Activated T-helper 17 cell treated with anti-CD3 and anti-CD28 coated beads, Interleukin-2, amount 50 U/mL, for 72 hours (primary cell): ENCODE data around the gene TPD52L1. TPM values are rescaled to one million over a fixed set of nuclear protein-coding genes. Genes with fewer than 3 reads are reported as not detected.
"Not testable (repeated sequence)": the region's sequence is repeated elsewhere in the genome, so short reads cannot be mapped to it uniquely, and the experiment has no call there.

ENCODE experiments used
- ATAC-seq: fragments of 150-1000 bp; cut with Tn5 transposase; replicated peaks from 2 replicates; pipeline ENCODE4 v1.10.0; 2021; ENCODE audit warnings: mild to moderate bottlenecking, moderate library complexity
- H3K27ac Mint-ChIP-seq: one replicate; pipeline ENCODE4 v1.8.0; 2022; ENCODE audit warnings: mixed read lengths
- H3K27me3 Mint-ChIP-seq: one replicate; pipeline ENCODE4 v1.8.0; 2022; ENCODE audit warnings: mixed read lengths
- H3K36me3 Mint-ChIP-seq: one replicate; pipeline ENCODE4 v1.8.0; 2022; ENCODE audit warnings: low read depth, mild to moderate bottlenecking, mixed read lengths
- H3K4me1 Mint-ChIP-seq: one replicate; pipeline ENCODE4 v1.8.0; 2022; ENCODE audit warnings: mixed read lengths
- H3K4me3 Mint-ChIP-seq: one replicate; pipeline ENCODE4 v1.8.0; 2022; ENCODE audit warnings: mild to moderate bottlenecking, mixed read lengths
- H3K9me3 Mint-ChIP-seq: one replicate; pipeline ENCODE4 v1.8.0; 2022; ENCODE audit warnings: mixed read lengths
- total RNA-seq, 2 donors: library from RNA; stranded (reverse); gene quantifications; one replicate each; pipeline ENCODE4 v1.2.3, GENCODE V29; 2022

Gene TPD52L1
- total RNA-seq, 2 donors from 2014 or later, result 0.58 to 1.1 TPM

DNA sequence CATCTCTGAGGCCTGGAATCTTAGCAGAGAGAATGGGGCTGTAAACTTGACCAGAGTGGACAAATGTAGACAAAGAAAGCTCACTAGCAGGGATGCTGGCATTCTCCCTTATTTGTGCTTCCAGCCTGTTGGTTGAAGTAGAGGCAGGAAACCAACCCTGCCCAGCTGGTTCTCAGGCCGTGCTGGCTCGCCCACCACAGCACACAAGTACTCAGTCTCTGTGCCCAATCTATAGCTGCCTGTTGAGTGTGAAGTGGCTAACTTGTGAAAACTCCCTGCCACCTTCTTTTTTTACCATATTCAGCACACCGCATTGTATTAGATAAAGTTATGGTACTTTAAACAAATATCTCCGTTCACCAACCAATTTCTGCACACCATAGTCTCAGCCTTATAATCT lies 110.9 kb downstream of the TPD52L1 start:
- Mint-ChIP-seq H3K4me3 (no peak overlapping the region), H3K4me1 (no peaks in the 10 kb centered on the region), H3K9me3 (no peaks in the 10 kb centered on the region)

DNA sequence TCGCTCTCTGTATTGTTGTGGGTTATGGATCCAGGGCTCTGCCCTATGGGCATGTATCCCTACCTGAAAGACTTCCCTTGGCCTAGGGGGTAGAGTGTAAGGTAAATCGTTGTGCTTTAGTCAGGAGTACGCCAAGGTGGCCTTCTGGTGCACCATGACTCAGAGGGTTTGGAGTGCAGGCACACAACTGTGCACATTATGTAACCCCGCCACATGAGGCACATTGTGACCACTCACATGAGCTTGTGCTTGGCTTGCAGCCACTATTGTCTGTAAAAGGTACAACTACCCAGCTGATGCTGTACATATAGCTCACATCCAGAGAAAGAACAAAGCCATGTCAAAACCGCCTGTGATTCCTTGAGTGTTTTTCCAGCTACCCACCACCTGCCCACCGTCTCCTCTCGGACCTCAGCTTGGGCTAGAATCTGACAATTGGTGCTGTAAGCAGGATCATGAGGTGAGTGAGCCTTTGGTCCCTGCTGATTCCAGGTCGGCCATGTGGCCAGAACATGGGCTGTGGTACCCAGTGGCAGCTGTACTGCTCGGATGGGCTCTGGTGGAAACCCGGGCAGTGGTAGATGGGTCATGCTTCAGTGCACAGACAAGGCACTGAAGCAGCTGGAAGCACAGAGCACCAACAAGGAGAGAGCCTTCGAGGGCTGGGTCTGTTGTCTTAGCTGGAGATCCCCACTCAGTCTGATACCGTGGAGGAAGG lies 114.4 kb downstream of the TPD52L1 start:
- no peaks in the 10 kb centered on the region for H3K4me1 Mint-ChIP-seq
- no peak overlapping the region for H3K27ac Mint-ChIP-seq
- no peaks in the 10 kb centered on the region for H3K27me3 Mint-ChIP-seq
- H3K9me3 Mint-ChIP-seq, result no peaks in the 10 kb centered on the region
- no peak for ATAC-seq
- H3K36me3 Mint-ChIP-seq, result peaks cover 3% of the 10 kb centered on the region
- H3K4me3 Mint-ChIP-seq, result no peak overlapping the region

More for the DNA sequence above, 110.9 kb downstream of the TPD52L1 start:
- ATAC-seq, result no peak
- Mint-ChIP-seq H3K36me3 (no peaks in the 10 kb centered on the region), H3K27me3 (no peaks in the 10 kb centered on the region), H3K27ac (no peak overlapping the region)

DNA sequence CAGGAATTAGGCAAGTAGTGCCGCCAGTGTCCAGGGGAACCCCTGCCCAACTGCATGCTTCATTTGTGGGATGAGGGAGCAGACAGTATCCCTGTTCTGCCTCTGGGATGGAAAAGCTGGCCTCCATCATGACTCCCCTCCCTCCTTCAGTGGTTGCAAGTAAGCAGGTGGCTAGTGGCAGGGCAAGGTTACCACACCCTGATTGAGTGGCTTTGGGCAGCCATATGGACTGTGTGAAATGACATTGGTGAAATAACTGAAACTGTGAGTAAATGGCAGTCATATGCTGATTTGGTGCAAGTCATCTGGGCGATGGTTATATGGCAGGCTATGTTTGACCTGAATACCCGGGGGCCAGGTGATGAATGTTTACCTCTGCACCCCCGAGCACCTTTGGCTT lies 115.2 kb downstream of the TPD52L1 start:
- H3K9me3 Mint-ChIP-seq, result no peaks in the 10 kb centered on the region
- peak; percentile 21 for ATAC-seq
- peaks cover 11% of the 10 kb centered on the region for H3K36me3 Mint-ChIP-seq
- H3K4me3 Mint-ChIP-seq, result no peak overlapping the region
- no peak overlapping the region for H3K27ac Mint-ChIP-seq
- no peaks in the 10 kb centered on the region for H3K27me3 Mint-ChIP-seq
- no peaks in the 10 kb centered on the region for H3K4me1 Mint-ChIP-seq

DNA sequence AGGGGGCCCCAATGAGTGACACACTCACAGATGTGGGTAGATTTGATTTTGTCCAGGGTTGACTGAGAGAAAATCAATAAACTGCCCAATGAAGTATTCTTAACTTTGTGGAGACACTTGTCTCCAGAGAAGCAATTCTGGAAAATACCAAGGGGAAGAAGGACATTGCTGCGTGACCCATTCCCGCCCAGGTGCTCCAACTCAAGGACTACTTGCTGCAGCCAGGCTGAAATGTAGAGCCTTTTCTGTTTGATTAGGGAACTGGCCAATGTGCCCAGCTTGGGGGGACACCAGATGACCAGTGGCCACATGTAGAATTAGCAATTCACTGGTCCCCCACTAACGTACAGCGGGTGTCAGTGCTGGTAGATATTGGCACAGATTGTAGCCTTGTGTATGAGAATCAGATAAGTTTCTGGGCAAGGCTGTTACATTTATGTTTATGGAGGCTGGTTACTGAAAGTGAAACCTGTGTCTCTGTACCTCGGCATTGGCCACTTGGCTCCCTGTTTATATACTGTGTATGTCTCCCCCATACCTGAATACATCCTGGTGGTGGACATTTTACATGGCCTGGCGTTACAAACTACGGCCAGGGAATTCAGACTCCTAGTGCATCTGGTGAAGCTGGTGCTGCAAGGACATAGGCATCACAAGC lies 115.9 kb downstream of the TPD52L1 start:
- ATAC-seq, result no peak
- Mint-ChIP-seq H3K4me1 (no peaks in the 10 kb centered on the region), H3K4me3 (no peak overlapping the region), H3K9me3 (no peaks in the 10 kb centered on the region), H3K27me3 (no peaks in the 10 kb centered on the region), H3K27ac (no peak overlapping the region), H3K36me3 (peaks cover 18% of the 10 kb centered on the region)

DNA sequence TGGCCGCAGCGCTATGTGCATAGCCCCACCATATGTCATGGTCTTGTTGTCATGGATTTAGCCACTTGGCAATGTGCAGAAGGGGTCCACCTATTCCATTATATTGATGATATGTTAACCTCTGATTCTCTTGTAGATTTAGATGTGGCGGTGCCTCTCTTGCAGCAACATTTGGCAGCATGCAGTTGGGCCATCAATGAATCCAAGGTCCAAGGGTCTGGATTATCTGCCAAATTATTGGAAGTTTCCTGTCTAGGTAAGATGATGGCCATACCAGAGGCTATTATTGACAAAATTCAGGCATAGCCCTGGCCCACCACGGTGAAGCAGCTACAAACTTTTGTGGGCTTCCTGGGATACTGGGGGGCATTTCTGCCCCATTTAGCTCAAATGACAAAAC lies 116.8 kb downstream of the TPD52L1 start:
- Mint-ChIP-seq H3K36me3 (peaks cover 27% of the 10 kb centered on the region), H3K9me3 (no peaks in the 10 kb centered on the region), H3K27ac (no peak overlapping the region), H3K4me1 (no peaks in the 10 kb centered on the region), H3K4me3 (no peak overlapping the region), H3K27me3 (no peaks in the 10 kb centered on the region)
- ATAC-seq, result no peak

DNA sequence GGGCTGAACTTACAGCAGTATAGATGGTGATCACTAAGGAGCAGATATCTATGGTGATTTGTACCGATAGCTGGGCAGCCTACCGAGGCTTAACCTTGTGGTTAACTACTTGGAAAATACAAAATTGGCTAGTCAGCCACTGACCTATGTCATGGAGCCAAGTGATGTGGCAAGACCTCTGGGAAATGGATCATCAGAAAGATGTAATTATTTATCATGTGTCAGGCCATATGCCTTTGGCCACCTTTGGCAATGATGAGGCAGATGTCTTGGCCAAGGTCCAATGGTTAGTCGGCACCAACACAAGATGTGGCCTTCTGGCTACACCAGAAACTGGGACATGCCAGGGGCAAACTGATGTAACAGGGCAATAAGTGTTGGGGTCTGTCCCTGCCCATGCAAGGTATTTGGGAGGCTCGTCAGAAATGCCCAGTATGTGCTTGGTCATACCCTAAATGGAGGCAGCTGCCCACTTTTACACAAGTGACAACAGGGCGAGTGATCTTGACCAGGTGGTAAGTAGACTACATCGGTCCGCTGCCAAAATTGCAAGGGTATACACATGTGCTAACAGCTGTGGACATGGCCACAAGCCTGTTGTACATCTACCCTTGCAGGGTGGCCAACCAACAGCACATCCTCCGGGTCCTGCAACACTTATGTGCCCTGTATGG lies 118.0 kb downstream of the TPD52L1 start:
- Mint-ChIP-seq H3K36me3 (peaks cover 40% of the 10 kb centered on the region), H3K9me3 (no peaks in the 10 kb centered on the region), H3K4me1 (no peaks in the 10 kb centered on the region), H3K27me3 (no peaks in the 10 kb centered on the region), H3K4me3 (no peak overlapping the region), H3K27ac (no peak overlapping the region)
- ATAC-seq, result no peak

DNA sequence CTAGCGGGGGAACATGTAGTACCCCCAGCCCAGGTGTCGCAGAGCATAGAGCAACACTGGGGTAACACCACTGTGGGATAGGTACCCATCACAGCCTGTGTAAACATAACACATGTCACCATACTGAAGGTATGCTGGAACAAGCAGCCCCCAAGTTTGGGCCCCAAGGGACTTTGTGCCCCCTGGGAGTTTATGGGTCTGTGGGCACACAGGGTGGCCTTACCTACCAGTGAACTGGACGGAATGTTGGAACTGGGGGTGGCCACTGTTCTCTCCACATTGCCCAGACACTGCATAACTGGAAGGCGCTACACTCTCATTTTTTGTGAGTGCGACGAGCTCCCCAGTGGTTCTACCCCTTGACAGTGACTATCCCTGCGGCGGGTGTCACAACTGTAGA lies 119.7 kb downstream of the TPD52L1 start:
- Mint-ChIP-seq H3K9me3 (no peaks in the 10 kb centered on the region), H3K4me1 (peaks cover 4% of the 10 kb centered on the region), H3K36me3 (peaks cover 52% of the 10 kb centered on the region), H3K27me3 (no peaks in the 10 kb centered on the region), H3K27ac (no peak overlapping the region), H3K4me3 (no peak overlapping the region)
- ATAC-seq, result no peak

DNA sequence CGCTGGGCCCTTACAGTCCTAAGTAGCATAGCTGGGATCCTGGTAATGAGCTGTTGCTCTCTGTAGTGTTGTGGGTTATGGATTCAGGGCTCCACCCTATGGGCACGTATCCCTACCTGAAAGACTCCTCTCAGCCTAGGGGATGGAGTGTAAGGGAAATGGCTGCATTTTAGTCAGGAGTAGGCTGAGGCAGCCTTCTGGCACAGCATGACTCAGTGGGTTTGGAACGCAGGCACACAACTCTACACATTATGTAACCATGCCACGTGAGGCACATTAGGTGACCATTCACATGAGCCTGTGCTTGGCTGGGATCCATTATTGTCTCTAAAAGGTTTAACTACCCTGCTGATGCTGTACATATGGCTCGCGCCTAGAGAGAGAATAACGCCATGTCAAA lies 120.4 kb downstream of the TPD52L1 start:
- peaks cover 6% of the 10 kb centered on the region for H3K4me1 Mint-ChIP-seq
- ATAC-seq, result no peak
- H3K27me3 Mint-ChIP-seq, result no peaks in the 10 kb centered on the region
- no peak overlapping the region for H3K4me3 Mint-ChIP-seq
- H3K9me3 Mint-ChIP-seq, result no peaks in the 10 kb centered on the region
- H3K36me3 Mint-ChIP-seq, result peaks cover 59% of the 10 kb centered on the region
- no peak overlapping the region for H3K27ac Mint-ChIP-seq

DNA sequence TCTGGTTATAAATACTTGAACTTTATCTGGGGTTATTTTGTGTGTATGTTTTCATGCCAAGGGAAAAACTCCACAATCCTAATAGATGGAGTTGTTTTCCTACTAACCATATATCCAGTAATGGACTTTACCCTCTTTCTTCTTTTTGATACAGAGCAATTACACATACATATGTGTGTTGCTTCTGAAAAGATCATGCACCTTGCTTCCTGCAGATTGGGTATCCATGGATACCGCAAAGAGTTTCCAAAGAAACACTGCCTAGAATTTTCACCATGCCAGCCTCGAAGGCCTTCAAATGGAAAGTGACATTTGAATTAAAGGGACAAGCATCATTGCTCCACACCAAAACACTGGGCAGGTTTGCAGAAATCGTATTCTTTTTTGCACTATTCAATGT lies 121.4 kb downstream of the TPD52L1 start:
- Mint-ChIP-seq H3K27me3 (no peaks in the 10 kb centered on the region), H3K9me3 (no peaks in the 10 kb centered on the region), H3K36me3 (peaks cover 68% of the 10 kb centered on the region), H3K4me1 (peaks cover 9% of the 10 kb centered on the region), H3K4me3 (no peak overlapping the region), H3K27ac (no peak overlapping the region)
- ATAC-seq, result no peak

DNA sequence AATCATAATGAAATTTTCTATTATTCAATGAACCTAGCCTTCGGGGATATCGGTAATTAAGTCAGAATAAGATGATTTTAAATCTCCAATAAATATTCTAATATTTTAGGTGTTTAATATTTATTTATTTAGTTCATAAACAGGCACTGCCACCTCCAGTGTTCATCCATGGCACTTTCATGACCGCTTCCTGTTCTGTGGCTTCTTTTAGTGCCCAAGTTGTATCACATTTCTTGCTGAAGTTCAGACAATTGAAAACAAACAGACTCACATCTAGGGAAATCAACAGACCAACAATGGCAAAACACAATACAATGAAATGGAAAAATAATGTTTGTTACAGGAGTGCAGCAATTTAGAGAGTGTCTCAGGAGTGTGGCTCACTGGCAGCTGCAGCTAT lies 122.2 kb downstream of the TPD52L1 start:
- Mint-ChIP-seq H3K4me3 (no peak overlapping the region), H3K4me1 (peaks cover 10% of the 10 kb centered on the region), H3K27ac (no peak overlapping the region), H3K27me3 (no peaks in the 10 kb centered on the region), H3K9me3 (no peaks in the 10 kb centered on the region), H3K36me3 (peaks cover 76% of the 10 kb centered on the region)
- no peak for ATAC-seq

DNA sequence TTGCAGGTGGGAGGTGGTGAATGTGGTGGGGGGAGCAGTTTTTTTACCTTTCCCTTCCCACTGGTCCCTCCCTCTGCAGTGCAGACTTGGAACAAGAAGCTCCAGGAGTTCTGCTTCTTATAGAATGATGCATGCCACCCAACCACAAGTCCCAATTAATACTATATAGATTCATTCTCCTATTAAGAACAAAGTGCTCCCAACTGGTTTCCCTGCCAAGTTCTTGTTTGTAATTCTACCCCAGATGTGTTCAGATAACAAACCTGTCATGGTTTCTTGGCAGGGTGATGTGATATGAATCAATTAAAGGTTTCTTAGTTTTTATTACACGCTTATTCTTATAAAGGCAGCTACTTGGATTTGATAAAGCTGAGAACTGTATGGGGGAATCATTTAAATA lies 124.3 kb downstream of the TPD52L1 start:
- Mint-ChIP-seq H3K4me3 (no peak overlapping the region), H3K36me3 (peaks cover 95% of the 10 kb centered on the region)
- no peak for ATAC-seq

DNA sequence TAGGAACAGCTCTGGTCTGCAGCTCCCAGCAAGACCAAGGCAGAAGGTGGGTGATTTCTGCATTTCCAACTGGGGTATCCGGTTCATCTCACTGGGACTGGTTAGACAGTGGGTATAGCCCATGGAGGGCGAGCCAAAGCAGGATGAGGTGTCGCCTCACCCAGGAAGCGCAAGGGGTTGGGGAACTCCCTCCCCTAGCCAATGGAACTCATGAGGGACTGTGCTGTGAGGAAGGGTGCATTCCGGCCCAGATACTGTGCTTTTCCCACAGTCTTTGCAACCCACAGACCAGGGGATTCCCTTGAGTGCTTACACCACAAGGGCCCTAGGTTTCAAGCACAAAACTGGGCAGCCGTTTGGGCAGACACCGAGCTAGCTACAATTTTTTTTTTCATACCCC lies 126.4 kb downstream of the TPD52L1 start:
- Mint-ChIP-seq H3K36me3 (peaks cover 95% of the 10 kb centered on the region), H3K27me3 (no peaks in the 10 kb centered on the region), H3K4me3 (peak overlapping the region; percentile 19), H3K27ac (no peak overlapping the region), H3K9me3 (peaks cover 6% of the 10 kb centered on the region), H3K4me1 (peaks cover 24% of the 10 kb centered on the region)
- ATAC-seq, result peak; percentile 59

More for the DNA sequence above, 124.3 kb downstream of the TPD52L1 start:
- H3K27ac Mint-ChIP-seq, result no peak overlapping the region
- peaks cover 6% of the 10 kb centered on the region for H3K9me3 Mint-ChIP-seq
- H3K4me1 Mint-ChIP-seq, result peaks cover 19% of the 10 kb centered on the region
- H3K27me3 Mint-ChIP-seq, result no peaks in the 10 kb centered on the region

DNA sequence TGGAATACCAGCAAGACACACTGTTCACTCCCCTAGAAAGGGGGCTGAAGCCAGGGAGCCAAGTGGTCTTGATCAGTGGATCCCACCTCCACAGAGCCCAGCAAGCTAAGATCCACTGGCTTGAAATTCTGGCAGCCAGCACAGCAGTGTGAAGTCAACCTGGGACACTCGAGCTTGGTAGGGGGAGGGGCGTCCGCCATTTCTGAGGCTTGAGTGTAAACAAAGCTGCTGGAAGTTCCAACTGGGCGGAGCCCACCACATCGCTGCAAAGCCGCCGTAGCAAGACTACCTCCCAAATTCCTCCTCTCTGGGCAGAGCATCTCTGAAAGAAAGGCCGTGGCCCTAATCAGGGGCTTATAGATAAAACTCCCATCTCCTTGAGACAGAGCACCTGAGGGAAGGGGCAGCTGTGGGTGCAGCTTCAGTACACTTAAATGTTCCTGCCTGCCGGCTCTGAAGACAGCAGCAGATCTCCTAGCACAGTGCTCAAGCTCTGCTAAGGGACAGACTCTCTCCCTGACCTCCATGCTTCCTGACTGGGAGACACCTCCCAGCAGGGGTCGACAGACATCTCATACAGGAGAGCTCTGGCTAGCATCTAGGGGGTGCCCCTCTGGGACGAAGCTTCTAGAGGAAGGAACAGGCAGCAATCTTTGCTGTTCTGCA lies 126.9 kb downstream of the TPD52L1 start:
- Mint-ChIP-seq H3K36me3 (peaks cover 95% of the 10 kb centered on the region), H3K4me1 (peaks cover 24% of the 10 kb centered on the region), H3K9me3 (peaks cover 10% of the 10 kb centered on the region), H3K4me3 (peak overlapping the region; percentile 19)
- not testable (repeated sequence) for H3K27ac Mint-ChIP-seq, H3K27me3 Mint-ChIP-seq
- ATAC-seq, result peak; percentile 6

DNA sequence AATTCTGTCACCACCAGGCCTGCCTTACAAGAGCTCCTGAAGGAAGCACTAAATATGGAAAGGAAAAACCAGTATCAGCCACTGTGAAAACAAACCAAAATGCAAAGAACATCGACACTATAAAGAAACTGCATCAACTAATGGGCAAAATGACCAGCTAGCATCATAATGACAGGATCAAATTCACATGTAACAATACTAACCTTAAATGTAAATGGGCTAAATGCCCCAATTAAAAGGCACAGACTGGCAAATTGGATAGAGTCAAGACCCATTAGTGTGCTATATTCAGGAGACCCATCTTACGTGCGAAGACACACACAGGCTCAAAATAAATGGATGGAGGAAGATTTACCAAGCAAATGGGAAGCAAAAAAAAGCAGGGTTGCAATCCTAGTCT lies 128.9 kb downstream of the TPD52L1 start:
- not testable (repeated sequence) for ATAC-seq
- peaks cover 95% of the 10 kb centered on the region for H3K36me3 Mint-ChIP-seq

More for the DNA sequence above, 128.9 kb downstream of the TPD52L1 start:
- not testable (repeated sequence) for H3K27me3 Mint-ChIP-seq, H3K4me3 Mint-ChIP-seq, H3K27ac Mint-ChIP-seq
- peaks cover 15% of the 10 kb centered on the region for H3K9me3 Mint-ChIP-seq
- H3K4me1 Mint-ChIP-seq, result peaks cover 24% of the 10 kb centered on the region
